NT2/D1 (cell line): Measurements from ENCODE around the gene TRIOBP.
"Not testable (repeated sequence)": the region's sequence is repeated elsewhere in the genome, so short reads cannot be mapped to it uniquely, and the experiment has no call there.

Experiments
- DNase-seq: peaks from one replicate; pipeline ENCODE4 v3.0.0-alpha.2; 2011; ENCODE audit warnings: low read depth, low spot score
- H3K27me3 ChIP-seq: 2 replicates; pipeline ENCODE4 v1.6.0; 2011; ENCODE audit warnings: mild to moderate bottlenecking; ENCODE audit not compliant: insufficient read length, insufficient read depth
- H3K36me3 ChIP-seq: 2 replicates; pipeline ENCODE4 v1.6.1; 2011; ENCODE audit warnings: mild to moderate bottlenecking, low read length, mixed read lengths; ENCODE audit not compliant: insufficient read depth, insufficient read length
- H3K4me1 ChIP-seq: 2 replicates; pipeline ENCODE4 v1.5.1; 2011; ENCODE audit not compliant: insufficient read depth, insufficient read length
- H3K4me3 ChIP-seq: 2 replicates; pipeline ENCODE4 v1.5.1; 2011; ENCODE audit warnings: low read depth; ENCODE audit not compliant: insufficient read length
- H3K9ac ChIP-seq: 2 replicates; pipeline ENCODE4 v1.6.0; 2011; ENCODE audit warnings: low read depth; ENCODE audit not compliant: insufficient read length
- H3K9me3 ChIP-seq: 2 replicates; pipeline ENCODE4 v1.5.1; 2011; ENCODE audit warnings: mild to moderate bottlenecking, low read length; ENCODE audit not compliant: insufficient read depth
- SUZ12 ChIP-seq: IDR thresholded peaks from 2 replicates; pipeline ENCODE4 v1.6.1; 2011; ENCODE audit not compliant: insufficient read length, insufficient read depth; ENCODE audit errors: extremely low read depth
- YY1 ChIP-seq: IDR thresholded peaks from 2 replicates; pipeline ENCODE4 v1.6.1; 2011; ENCODE audit not compliant: insufficient read length, insufficient read depth
- ZNF274 ChIP-seq: IDR thresholded peaks from 2 replicates; pipeline ENCODE4 v1.6.1; 2011; ENCODE audit warnings: mild to moderate bottlenecking, low read depth, low read length

The TRIOBP gene

GRCh38 chr22:37713761-37714160 lies 16.9 kb downstream of the TRIOBP start:
- H3K9ac ChIP-seq: no peak overlapping the region
- H3K4me3 ChIP-seq: no peak overlapping the region
- H3K36me3 ChIP-seq: peaks cover 28% of the 10 kb centered on the region
- H3K4me1 ChIP-seq: peaks cover 7% of the 10 kb centered on the region
- DNase-seq: no peak
- no peak for TF ChIP-seq SUZ12
- no peak for TF ChIP-seq ZNF274
- TF ChIP-seq YY1: no peak
- no peaks in the 10 kb centered on the region for H3K27me3 ChIP-seq
- H3K9me3 ChIP-seq: no peaks in the 10 kb centered on the region

GRCh38 chr22:37714634-37715033 lies 17.8 kb downstream of the TRIOBP start:
- TF ChIP-seq YY1: no peak
- no peak for TF ChIP-seq ZNF274
- no peak for TF ChIP-seq SUZ12
- no peak for DNase-seq
- Histone ChIP-seq H3K9ac (no peak overlapping the region), H3K9me3 (no peaks in the 10 kb centered on the region), H3K4me1 (peaks cover under 1% of the 10 kb centered on the region), H3K36me3 (peaks cover 26% of the 10 kb centered on the region), H3K27me3 (no peaks in the 10 kb centered on the region), H3K4me3 (no peak overlapping the region)

- Histone ChIP-seq H3K9ac (no peak overlapping the region), H3K9me3 (no peaks in the 10 kb centered on the region), H3K36me3 (peaks cover 18% of the 10 kb centered on the region), H3K4me3 (no peak overlapping the region), H3K27me3 (no peaks in the 10 kb centered on the region), H3K4me1 (no peaks in the 10 kb centered on the region)
- DNase-seq: no peak
- TF ChIP-seq ZNF274 (no peak), YY1 (no peak), SUZ12 (no peak)
Measured at GRCh38 chr22:37715760-37716159, 18.9 kb downstream of the TRIOBP start.

GRCh38 chr22:37716708-37717107 lies 19.9 kb downstream of the TRIOBP start:
- no peaks in the 10 kb centered on the region for H3K27me3 ChIP-seq
- no peaks in the 10 kb centered on the region for H3K4me1 ChIP-seq
- no peaks in the 10 kb centered on the region for H3K9me3 ChIP-seq
- no peak overlapping the region for H3K9ac ChIP-seq
- peaks cover 13% of the 10 kb centered on the region for H3K36me3 ChIP-seq
- H3K4me3 ChIP-seq: no peak overlapping the region
- DNase-seq: no peak
- TF ChIP-seq SUZ12 (no peak), YY1 (no peak), ZNF274 (no peak)

- DNase-seq, H3K9me3 ChIP-seq, H3K27me3 ChIP-seq, H3K9ac ChIP-seq, H3K4me1 ChIP-seq, H3K4me3 ChIP-seq: not testable (repeated sequence)
- peaks cover 10% of the 10 kb centered on the region for H3K36me3 ChIP-seq
Measured at GRCh38 chr22:37717235-37717634, 20.4 kb downstream of the TRIOBP start.

- not testable (repeated sequence) for H3K27me3 ChIP-seq, H3K4me3 ChIP-seq, H3K9me3 ChIP-seq, DNase-seq, H3K4me1 ChIP-seq, H3K9ac ChIP-seq
- peaks cover 10% of the 10 kb centered on the region for H3K36me3 ChIP-seq
Measured at GRCh38 chr22:37717746-37718305, 21.0 kb downstream of the TRIOBP start.

- no peak for DNase-seq
- Histone ChIP-seq H3K9ac (no peak overlapping the region), H3K4me1 (peaks cover 2% of the 10 kb centered on the region), H3K36me3 (peaks cover 19% of the 10 kb centered on the region), H3K4me3 (no peak overlapping the region), H3K9me3 (no peaks in the 10 kb centered on the region), H3K27me3 (no peaks in the 10 kb centered on the region)
- TF ChIP-seq YY1 (no peak), SUZ12 (no peak), ZNF274 (no peak)
Measured at GRCh38 chr22:37725551-37726240, 28.8 kb downstream of the TRIOBP start.
